ENCODE measurements around the gene FCRL2. TPM values are rescaled to one million over a fixed set of nuclear protein-coding genes. Genes with fewer than 3 reads are reported as not detected.
"Not testable (repeated sequence)": the region's sequence is repeated elsewhere in the genome, so short reads cannot be mapped to it uniquely, and the experiment has no call there.

FCRL2 gene
- total RNA-seq, 1 experiment from 2014 or later = not detected

GRCh38 chr1:157766792-157767191, 10.1 kb downstream of the FCRL2 start:
- in situ Hi-C loops (cut with HindIII; ENCODE audit: low pct_unique_long_range_greater_than_20kb, low sequenced_read_pairs) = no loop called here
- DNase-seq (ENCODE audit: low read depth) = no peak

- in situ Hi-C loops (cut with HindIII; ENCODE audit: low pct_unique_long_range_greater_than_20kb, low sequenced_read_pairs) = no loop called here
- no peak for DNase-seq (ENCODE audit: low read depth)
Measured at GRCh38 chr1:157758018-157758417, 18.9 kb downstream of the FCRL2 start.

GRCh38 chr1:157753611-157754010, 23.3 kb downstream of the FCRL2 start:
- in situ Hi-C loops (cut with HindIII; ENCODE audit: low pct_unique_long_range_greater_than_20kb, low sequenced_read_pairs) = no loop called here
- no peak for DNase-seq (ENCODE audit: low read depth)

DNA sequence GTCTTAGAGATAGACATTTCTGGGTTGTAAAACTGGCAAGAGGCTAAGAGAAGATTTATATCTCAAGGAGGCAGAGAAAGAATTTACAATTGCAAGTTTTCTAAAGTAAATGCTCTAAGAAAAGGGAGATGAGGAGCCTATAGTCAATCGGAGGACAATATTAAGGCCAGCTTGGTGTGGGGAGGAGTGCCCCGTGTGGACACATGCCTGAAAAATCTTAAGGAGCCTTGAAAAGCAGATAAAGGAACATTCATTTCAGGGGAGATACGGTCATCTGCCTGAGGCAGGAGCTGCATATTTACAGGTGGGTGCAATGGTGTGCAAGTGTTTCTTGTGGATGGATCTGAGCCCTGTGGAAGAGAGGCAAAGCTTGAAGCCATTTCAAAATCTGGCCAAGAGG, 25.6 kb downstream of the FCRL2 start:
- DNase-seq (ENCODE audit: low read depth) = no peak
- in situ Hi-C loops (cut with HindIII; ENCODE audit: low pct_unique_long_range_greater_than_20kb, low sequenced_read_pairs) = no loop called here

DNA sequence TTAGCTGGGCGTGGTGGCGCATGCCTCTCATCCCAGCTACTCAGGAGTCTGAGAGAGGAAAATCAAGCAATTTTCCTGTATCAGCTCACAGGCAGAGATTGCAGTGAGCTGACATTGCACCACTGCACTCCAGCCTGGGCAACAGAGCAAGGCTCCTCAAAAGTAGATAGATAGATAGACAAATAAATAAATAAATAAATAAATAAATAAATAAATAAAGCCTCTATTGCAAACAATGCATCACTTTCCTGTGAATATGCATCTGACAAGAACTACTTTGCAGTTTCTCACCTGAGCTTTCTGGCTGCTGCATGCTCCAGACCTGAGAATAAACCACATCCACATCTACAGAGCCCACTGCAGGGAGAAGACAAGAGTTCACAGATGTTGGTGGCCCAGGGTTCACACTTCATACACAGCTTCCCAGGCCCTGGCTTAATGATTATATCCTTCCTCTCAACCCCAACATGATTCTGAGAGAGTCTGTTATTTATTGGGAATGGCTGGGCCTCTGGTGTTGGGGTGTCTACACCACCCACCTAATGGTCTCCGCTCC, 28.6 kb downstream of the FCRL2 start:
- no peak for DNase-seq (ENCODE audit: low read depth)
- in situ Hi-C loops (cut with HindIII; ENCODE audit: low pct_unique_long_range_greater_than_20kb, low sequenced_read_pairs) = no loop called here

DNA sequence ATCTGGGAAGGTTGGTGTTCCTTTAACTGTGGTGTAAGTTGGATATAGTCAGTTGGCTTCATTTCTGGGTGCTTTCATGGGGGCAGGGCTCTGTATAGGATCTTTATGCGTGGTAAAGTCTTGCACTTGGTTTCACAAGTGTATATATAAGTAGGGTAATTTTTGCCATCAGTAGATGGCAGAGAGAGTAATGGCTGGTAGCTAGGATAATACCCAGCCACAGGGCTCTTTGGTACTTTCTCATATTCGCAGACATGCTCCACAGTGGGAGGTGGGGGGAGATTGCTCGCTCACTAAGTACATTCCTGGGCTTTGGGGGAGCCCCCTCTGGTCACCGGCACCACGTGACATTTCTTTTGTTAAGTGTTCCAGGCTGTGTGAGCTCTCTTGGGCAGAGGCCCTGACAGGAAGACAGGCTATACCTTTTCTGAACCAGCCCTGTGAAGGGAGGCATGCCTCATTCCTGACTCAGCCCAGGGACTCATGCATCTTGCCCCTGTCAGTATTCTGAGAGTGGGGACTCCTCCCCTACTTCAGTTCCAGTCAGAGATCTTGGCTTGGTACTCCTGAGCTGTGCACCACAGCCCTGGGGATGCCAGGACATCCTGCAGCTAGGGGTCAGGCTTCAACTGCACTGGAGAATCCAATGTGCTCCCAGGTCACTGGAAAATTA, 37.6 kb downstream of the FCRL2 start:
- in situ Hi-C loops (cut with HindIII; ENCODE audit: low pct_unique_long_range_greater_than_20kb, low sequenced_read_pairs) = no loop called here
- DNase-seq (ENCODE audit: low read depth) = peak; percentile 3

GRCh38 chr1:157735991-157736390, 40.9 kb downstream of the FCRL2 start:
- DNase-seq (ENCODE audit: low read depth); in situ Hi-C loops (cut with HindIII; ENCODE audit: low pct_unique_long_range_greater_than_20kb, low sequenced_read_pairs): not testable (repeated sequence)

DNA sequence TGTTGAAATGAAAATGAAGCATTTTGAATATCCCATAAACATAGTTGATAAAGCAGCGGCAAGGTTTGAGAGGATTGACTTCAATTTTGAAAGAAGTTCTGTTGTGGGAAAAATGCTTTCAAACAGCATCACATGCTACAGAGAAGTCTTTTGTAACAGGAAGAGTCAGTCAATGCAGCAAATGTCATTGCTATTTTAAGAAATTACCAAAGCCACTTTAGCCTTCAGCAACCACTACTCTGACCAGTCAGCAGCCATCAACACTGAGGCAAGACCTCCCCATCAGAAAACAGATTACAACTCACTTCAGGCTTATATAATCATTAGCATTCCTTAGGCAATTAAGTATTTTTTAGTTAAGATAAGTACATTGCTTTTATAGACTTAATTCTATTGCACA, 42.6 kb downstream of the FCRL2 start:
- DNase-seq (ENCODE audit: low read depth) = no peak
- in situ Hi-C loops (cut with HindIII; ENCODE audit: low pct_unique_long_range_greater_than_20kb, low sequenced_read_pairs) = no loop called here

DNA sequence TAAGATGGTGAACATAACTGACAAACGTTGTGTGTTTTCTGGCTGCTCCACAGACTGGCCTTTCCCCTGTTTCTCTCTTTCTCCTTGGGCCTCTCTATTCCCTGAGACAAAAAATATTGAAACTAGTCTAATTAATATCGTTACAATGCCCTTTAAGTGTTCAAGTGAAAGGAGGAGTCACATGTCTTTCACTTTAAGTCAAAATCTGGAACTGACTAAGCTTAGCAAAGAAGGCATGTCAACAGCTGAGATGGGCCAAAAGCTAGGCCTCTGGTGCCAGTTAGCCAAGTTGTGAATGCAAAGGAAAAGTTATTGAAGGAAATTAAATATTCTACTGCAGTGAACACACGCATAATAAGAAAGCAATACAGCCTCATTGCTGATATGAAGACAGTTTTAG, 44.2 kb downstream of the FCRL2 start:
- in situ Hi-C loops (cut with HindIII; ENCODE audit: low pct_unique_long_range_greater_than_20kb, low sequenced_read_pairs) = no loop called here
- DNase-seq (ENCODE audit: low read depth) = no peak

- in situ Hi-C loops (cut with HindIII; ENCODE audit: low pct_unique_long_range_greater_than_20kb, low sequenced_read_pairs) = no loop called here
- no peak for DNase-seq (ENCODE audit: low read depth)
Measured at GRCh38 chr1:157725221-157725577, 51.7 kb downstream of the FCRL2 start.

DNA sequence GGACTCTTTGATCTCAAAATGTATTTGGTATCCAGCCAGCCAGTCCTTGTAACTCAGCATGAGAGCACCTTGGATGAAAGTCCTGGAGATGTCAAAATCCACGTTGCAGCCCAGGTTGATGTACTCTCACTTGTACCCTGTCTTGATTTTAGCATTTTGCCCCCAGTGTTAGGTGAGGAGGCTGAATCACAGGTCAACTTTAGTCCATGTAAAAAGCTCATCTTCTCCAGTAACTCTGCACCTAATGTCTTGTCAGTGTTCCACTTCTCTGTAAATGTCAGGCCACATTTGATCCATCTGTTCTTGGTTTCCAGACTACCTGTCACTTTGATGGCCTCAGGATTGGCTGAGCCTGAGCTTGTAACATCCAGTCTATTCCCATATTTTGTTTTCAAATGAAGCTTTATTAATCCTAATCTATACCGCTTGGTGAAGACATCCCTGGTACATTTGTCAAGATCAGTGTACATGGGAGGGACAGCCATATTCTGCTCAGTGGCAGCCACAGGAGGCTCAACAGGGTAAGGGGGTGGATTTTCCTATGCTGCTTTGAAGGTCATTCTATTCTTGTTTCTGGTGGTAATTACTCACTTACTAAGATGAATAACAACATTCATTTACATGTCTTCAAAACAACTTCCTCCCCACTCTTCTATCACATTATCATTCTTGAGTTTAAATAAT, 52.3 kb downstream of the FCRL2 start:
- in situ Hi-C loops (cut with HindIII; ENCODE audit: low pct_unique_long_range_greater_than_20kb, low sequenced_read_pairs) = no loop called here
- no peak for DNase-seq (ENCODE audit: low read depth)

- in situ Hi-C loops (cut with HindIII; ENCODE audit: low pct_unique_long_range_greater_than_20kb, low sequenced_read_pairs) = no loop called here
- DNase-seq (ENCODE audit: low read depth) = no peak
Measured at GRCh38 chr1:157723157-157723556, 53.8 kb downstream of the FCRL2 start.

DNA sequence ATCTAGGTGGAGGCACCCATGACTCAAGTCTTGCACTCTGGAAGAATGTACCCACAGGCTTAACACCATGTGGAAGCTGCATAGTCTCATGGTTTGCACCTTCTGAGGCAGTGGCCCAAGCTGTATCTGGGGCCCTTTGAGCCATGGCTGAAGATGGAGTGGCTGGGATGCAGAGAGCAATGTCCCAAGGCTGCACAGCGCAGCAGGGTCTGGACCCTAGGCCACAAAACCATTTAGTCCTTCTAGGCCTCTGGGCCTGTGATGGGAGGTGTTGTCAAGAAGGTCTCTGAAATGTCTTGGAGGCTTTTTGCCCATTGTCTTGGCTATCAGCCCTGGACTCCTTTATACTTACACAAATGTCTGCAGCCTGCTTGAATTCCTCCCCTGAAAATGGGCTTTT, 54.9 kb downstream of the FCRL2 start:
- in situ Hi-C loops (cut with HindIII; ENCODE audit: low pct_unique_long_range_greater_than_20kb, low sequenced_read_pairs) = no loop called here
- DNase-seq (ENCODE audit: low read depth) = no peak

GRCh38 chr1:157715736-157716135, 61.2 kb downstream of the FCRL2 start:
- in situ Hi-C loops (cut with HindIII; ENCODE audit: low pct_unique_long_range_greater_than_20kb, low sequenced_read_pairs) = no loop called here
- no peak for DNase-seq (ENCODE audit: low read depth)

- in situ Hi-C loops (cut with HindIII; ENCODE audit: low pct_unique_long_range_greater_than_20kb, low sequenced_read_pairs) = no loop called here
- no peak for DNase-seq (ENCODE audit: low read depth)
Measured at GRCh38 chr1:157711802-157712201, 65.1 kb downstream of the FCRL2 start.

GRCh38 chr1:157704878-157705277, 72.1 kb downstream of the FCRL2 start:
- no peak for DNase-seq (ENCODE audit: low read depth)
- in situ Hi-C loops (cut with HindIII; ENCODE audit: low pct_unique_long_range_greater_than_20kb, low sequenced_read_pairs) = no loop called here

GRCh38 chr1:157703981-157704380, 73.0 kb downstream of the FCRL2 start:
- in situ Hi-C loops (cut with HindIII; ENCODE audit: low pct_unique_long_range_greater_than_20kb, low sequenced_read_pairs) = no loop called here
- no peak for DNase-seq (ENCODE audit: low read depth)

DNA sequence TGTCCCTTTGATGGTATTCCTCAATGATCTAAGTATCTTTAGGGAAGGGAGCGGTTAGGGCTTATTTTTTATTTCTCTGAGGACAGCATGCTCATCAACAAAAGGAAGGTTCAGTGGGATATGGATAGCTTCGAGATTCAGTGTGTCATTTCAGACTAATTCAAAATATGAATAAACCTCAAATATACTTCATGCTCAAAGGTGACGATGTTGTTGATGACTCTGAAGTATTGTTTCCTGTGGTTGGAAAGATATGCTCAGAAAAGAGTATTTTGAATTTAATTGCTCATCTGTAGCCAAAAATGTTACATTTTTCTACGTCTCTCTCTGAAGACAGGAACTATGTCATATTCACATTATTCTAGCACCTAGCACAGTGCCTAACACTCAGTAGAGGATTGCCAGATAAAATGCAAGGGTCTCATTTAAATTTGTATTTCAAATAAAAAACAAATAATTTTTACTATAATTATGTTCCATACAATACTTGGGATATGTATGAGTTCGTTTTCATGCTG, 74.6 kb downstream of the FCRL2 start:
- in situ Hi-C loops (cut with HindIII; ENCODE audit: low pct_unique_long_range_greater_than_20kb, low sequenced_read_pairs) = no loop called here
- no peak for DNase-seq (ENCODE audit: low read depth)

DNA sequence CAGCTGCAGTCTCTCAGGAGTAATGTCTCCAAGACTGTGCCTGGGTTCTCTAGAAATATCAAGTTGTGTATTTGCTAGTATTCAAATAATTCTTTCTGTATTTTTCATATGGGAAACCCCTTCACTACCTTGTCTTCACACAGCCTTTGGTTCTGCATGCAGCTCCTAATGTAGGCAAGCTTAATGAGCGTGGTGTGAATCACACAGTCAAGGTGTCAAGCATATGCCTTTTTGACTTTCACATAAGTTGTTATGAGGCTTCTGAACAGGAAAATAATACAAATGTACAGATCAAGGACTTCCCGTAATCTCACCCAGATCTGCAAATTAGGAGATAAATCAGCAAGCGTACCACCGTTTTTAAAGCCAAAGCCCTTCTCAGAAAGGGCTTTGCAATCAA, 76.2 kb downstream of the FCRL2 start, which contains the start of gene FCRL3:
TSS of gene FCRL3 (minus strand) at position 38 of the 400 bp plus-strand sequence. CDS start 280 bp downstream, outside the sequence.
- no peak for DNase-seq (ENCODE audit: low read depth)
- in situ Hi-C loops (cut with HindIII; ENCODE audit: low pct_unique_long_range_greater_than_20kb, low sequenced_read_pairs) = no loop called here
